Mammary epithelial cell (primary cell): ENCODE results near the gene IQCN.

Experiments
- CTCF ChIP-seq, 2 donors: IDR thresholded peaks in 1 of 2; conservative IDR thresholded peaks in 1 of 2; 2 replicates each; pipeline ENCODE4 v1.5.1; 2011 to 2012; ENCODE audit warnings: inconsistent platforms in 2 of 2, low read length in 2 of 2, mild to moderate bottlenecking in 2 of 2, control low read depth in 1 of 2, low read depth in 1 of 2; ENCODE audit not compliant: insufficient read depth in 1 of 2; ENCODE audit errors: extremely low read depth in 1 of 2
- EZH2 ChIP-seq: IDR thresholded peaks from 2 replicates; pipeline ENCODE4 v1.6.1; 2012; ENCODE audit warnings: low read length, inconsistent platforms, borderline replicate concordance

DNA sequence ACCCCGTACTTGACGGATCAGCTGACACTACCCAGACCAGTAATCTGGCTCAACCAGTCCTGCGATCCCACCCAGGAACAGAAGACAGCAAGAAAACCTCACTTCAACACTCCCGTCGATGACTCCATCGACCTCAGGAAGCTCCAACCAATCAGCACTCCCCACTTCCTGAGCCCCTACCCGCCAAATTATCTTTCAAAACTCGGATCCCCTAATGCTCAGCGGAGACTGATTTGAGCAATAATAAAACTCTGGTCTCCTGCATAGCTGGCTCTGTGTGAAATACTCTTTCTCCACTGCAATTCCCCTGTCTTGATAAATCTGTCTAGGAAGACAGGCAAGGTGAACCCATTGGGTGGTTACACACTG is 47.5 kb upstream of the IQCN start:
- TF ChIP-seq EZH2 (no peak), CTCF (conservative IDR thresholded peaks at IDR 0.05 in 1 of 2, IDR thresholded peaks at IDR 0.05 in 1 of 2; ENCODE audit: extremely low read depth in 1 of 2, insufficient read depth in 1 of 2, low read depth in 1 of 2, low read length in 2 of 2) (no peak)
